Activated CD8-positive, alpha-beta memory T cell treated with anti-CD3 and anti-CD28 coated beads for 24 hours (primary cell): ENCODE data around the gene TMEM50B.
A peak's percentile ranks its signal among the peaks of the same experiment; 100 is the strongest.
"Not testable (repeated sequence)": the region's sequence is repeated elsewhere in the genome, so short reads cannot be mapped to it uniquely, and the experiment has no call there.

Source experiments
- DNase-seq: peaks from one replicate; pipeline ENCODE4 v3.0.0-alpha.2; 2020

Gene TMEM50B

GRCh38 chr21:33425825-33426224 lies 53.9 kb downstream of the TMEM50B start:
- DNase-seq: no peak

GRCh38 chr21:33424214-33424613 lies 55.6 kb downstream of the TMEM50B start:
- no peak for DNase-seq

- DNase-seq: no peak
These were observed 57.9 kb downstream of the TMEM50B start for GRCh38 chr21:33421713-33422393.

GRCh38 chr21:33419538-33420123 lies 60.1 kb downstream of the TMEM50B start:
- DNase-seq: no peak

- no peak for DNase-seq
These were observed 61.1 kb downstream of the TMEM50B start for GRCh38 chr21:33418691-33419090.

- no peak for DNase-seq
These were observed 64.8 kb downstream of the TMEM50B start for GRCh38 chr21:33414926-33415325.

GRCh38 chr21:33414068-33414467 lies 65.7 kb downstream of the TMEM50B start:
- no peak for DNase-seq

GRCh38 chr21:33412832-33413519 lies 66.8 kb downstream of the TMEM50B start:
- no peak for DNase-seq

- not testable (repeated sequence) for DNase-seq
These were observed 67.3 kb downstream of the TMEM50B start for GRCh38 chr21:33412439-33412831.

- no peak for DNase-seq
These were observed 67.8 kb downstream of the TMEM50B start for GRCh38 chr21:33411949-33412430.

GRCh38 chr21:33406493-33406892 lies 73.3 kb downstream of the TMEM50B start:
- peak; percentile 63 for DNase-seq

GRCh38 chr21:33403786-33404585 lies 75.8 kb downstream of the TMEM50B start:
- peak; percentile 85 for DNase-seq

GRCh38 chr21:33403128-33403785 lies 76.5 kb downstream of the TMEM50B start, which contains the start of gene IFNGR2:
Gene IFNGR2, plus strand, starts transcription at chr21:33403413. Its CDS starts 131 bp downstream, at chr21:33403544.
- DNase-seq: peak; percentile 75

GRCh38 chr21:33402001-33402979 lies 77.5 kb downstream of the TMEM50B start:
- DNase-seq: peak; percentile 66

- no peak for DNase-seq
These were observed 78.2 kb downstream of the TMEM50B start for GRCh38 chr21:33401630-33401992.
